Vagina (tissue), 2 donors: ENCODE measurements around the gene EXD3.

ENCODE experiments used
- POLR2A ChIP-seq, 2 donors: fragments of 450-650 bp; IDR thresholded peaks; one replicate each; pipeline ENCODE4 v1.6.1; 2017; ENCODE audit warnings: antibody characterized with exemption in 2 of 2, mild to moderate bottlenecking in 2 of 2, moderate library complexity in 2 of 2
- POLR2AphosphoS5 ChIP-seq, 2 donors: sonication (generic); formaldehyde crosslinking; IDR thresholded peaks; one replicate each; pipeline ENCODE4 v1.9.0; 2017; ENCODE audit warnings: antibody characterized with exemption in 2 of 2, mild to moderate bottlenecking in 2 of 2, low read depth in 1 of 2; ENCODE audit not compliant: insufficient read depth in 1 of 2
- TF ChIP-seq, protein P1 (sequence below), 3 experiments: fragments of 450-650 bp in 2 of 3; fragments of 200-600 bp in 1 of 3; sonication (generic) in 1 of 3; IDR thresholded peaks; one replicate each; pipeline ENCODE4 v1.5.1; 2017 to 2019; ENCODE audit warnings: antibody characterized with exemption in 3 of 3, mild to moderate bottlenecking in 2 of 3, moderate library complexity in 2 of 3

DNA sequence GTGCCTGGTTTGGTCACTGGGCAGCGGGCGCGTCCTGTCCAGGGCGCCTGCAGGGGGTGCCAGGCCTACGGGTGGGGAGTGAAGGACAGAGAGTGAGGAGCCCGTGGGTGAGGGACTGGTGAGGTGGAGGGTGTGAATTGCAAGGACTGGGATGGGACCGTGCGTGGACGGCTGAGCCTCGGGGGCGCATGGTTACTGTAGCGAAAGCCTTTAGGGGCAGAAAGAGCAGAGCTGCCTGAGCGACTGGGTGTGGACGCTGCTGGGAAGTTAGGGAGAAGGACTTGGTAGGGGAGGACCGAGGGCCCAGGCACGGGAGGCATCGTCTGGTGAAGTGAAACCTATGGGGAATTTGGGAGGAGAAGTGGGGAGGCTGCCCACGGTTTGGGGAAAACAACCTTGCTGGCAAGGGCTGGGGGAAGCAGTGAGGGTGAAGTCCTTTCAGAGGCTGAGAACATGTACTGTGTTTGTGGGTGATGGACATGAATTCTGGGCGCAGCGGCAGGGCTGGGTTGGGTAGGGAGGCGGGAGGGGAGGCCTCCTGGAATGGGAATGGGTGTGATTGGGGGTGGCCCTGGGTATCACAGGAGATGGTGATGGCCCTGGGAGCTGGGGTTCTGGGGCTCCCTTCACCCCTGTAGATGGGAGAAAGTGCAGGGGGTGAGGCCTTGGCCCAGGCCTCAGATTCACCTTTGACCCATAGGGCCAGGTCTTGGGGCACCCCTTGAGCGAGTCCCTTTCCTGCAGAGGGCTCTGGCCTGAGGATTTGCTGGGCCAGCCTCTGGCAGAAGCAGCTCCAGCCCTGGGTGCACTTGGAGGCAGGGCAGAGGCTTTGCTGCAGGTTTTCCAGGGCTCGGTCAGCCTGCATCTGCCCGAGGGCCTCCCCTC lies 147.1 kb downstream of the EXD3 start:
- TF ChIP-seq POLR2AphosphoS5 (IDR thresholded peaks at IDR 0.05; ENCODE audit: insufficient read depth in 1 of 2, low read depth in 1 of 2) (no peak), POLR2A (IDR thresholded peaks at IDR 0.05) (no peak)
- TF ChIP-seq, protein P1, sequence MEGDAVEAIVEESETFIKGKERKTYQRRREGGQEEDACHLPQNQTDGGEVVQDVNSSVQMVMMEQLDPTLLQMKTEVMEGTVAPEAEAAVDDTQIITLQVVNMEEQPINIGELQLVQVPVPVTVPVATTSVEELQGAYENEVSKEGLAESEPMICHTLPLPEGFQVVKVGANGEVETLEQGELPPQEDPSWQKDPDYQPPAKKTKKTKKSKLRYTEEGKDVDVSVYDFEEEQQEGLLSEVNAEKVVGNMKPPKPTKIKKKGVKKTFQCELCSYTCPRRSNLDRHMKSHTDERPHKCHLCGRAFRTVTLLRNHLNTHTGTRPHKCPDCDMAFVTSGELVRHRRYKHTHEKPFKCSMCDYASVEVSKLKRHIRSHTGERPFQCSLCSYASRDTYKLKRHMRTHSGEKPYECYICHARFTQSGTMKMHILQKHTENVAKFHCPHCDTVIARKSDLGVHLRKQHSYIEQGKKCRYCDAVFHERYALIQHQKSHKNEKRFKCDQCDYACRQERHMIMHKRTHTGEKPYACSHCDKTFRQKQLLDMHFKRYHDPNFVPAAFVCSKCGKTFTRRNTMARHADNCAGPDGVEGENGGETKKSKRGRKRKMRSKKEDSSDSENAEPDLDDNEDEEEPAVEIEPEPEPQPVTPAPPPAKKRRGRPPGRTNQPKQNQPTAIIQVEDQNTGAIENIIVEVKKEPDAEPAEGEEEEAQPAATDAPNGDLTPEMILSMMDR (IDR thresholded peaks at IDR 0.05): no peak
